PFSK-1 (cell line): ENCODE measurements around the gene ROBO1.

ENCODE experiments used
- POLR2AphosphoS5 ChIP-seq: IDR thresholded peaks from 2 replicates; pipeline ENCODE4 v1.6.1; 2012; ENCODE audit warnings: low read depth, mild to moderate bottlenecking, control low read depth, low read length, moderate library complexity
- SIN3A ChIP-seq: IDR thresholded peaks from 2 replicates; pipeline ENCODE4 v1.6.1; 2012; ENCODE audit warnings: mild to moderate bottlenecking, low read length, moderate library complexity, borderline replicate concordance; ENCODE audit not compliant: insufficient read depth
- TAF1 ChIP-seq: IDR thresholded peaks from 2 replicates; pipeline ENCODE4 v1.6.1; 2012; ENCODE audit warnings: low read length, control low read depth, borderline replicate concordance; ENCODE audit not compliant: insufficient read depth
- TF ChIP-seq, protein P1 (sequence below), 2 experiments: IDR thresholded peaks; 2 replicates each; pipeline versions ENCODE4 v1.6.1 to v1.8.0; 2011 to 2012; ENCODE audit warnings: low read depth in 2 of 2, low read length in 2 of 2, control low read depth in 1 of 2, inconsistent platforms in 1 of 2, mild to moderate bottlenecking in 1 of 2, moderate library complexity in 1 of 2; ENCODE audit not compliant: insufficient read depth in 1 of 2

DNA sequence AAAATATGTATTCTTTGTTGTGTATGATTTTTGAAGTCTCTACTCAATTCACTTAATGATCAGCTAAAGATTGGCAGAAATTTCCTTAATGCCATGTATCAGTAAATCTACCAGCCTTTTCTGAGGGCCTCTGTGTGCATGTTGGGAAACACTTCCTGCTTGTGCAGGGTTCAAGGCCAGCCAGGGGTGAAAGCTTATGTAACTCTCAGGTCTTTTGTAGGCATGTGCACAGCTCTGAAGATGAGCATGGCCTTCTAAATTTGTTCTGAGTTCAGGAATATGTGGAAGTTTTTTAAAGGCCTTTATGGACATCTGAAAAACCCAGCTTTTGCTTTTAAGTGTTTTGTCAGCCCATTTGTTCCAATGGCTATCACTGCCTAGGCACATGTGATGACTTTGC, 82.7 kb downstream of the ROBO1 start:
- no peak for TF ChIP-seq POLR2AphosphoS5
- no peak for TF ChIP-seq TAF1
- TF ChIP-seq SIN3A: no peak
- TF ChIP-seq, protein P1, sequence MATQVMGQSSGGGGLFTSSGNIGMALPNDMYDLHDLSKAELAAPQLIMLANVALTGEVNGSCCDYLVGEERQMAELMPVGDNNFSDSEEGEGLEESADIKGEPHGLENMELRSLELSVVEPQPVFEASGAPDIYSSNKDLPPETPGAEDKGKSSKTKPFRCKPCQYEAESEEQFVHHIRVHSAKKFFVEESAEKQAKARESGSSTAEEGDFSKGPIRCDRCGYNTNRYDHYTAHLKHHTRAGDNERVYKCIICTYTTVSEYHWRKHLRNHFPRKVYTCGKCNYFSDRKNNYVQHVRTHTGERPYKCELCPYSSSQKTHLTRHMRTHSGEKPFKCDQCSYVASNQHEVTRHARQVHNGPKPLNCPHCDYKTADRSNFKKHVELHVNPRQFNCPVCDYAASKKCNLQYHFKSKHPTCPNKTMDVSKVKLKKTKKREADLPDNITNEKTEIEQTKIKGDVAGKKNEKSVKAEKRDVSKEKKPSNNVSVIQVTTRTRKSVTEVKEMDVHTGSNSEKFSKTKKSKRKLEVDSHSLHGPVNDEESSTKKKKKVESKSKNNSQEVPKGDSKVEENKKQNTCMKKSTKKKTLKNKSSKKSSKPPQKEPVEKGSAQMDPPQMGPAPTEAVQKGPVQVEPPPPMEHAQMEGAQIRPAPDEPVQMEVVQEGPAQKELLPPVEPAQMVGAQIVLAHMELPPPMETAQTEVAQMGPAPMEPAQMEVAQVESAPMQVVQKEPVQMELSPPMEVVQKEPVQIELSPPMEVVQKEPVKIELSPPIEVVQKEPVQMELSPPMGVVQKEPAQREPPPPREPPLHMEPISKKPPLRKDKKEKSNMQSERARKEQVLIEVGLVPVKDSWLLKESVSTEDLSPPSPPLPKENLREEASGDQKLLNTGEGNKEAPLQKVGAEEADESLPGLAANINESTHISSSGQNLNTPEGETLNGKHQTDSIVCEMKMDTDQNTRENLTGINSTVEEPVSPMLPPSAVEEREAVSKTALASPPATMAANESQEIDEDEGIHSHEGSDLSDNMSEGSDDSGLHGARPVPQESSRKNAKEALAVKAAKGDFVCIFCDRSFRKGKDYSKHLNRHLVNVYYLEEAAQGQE (IDR thresholded peaks at IDR 0.05; ENCODE audit: insufficient read depth in 1 of 2, low read depth in 2 of 2, low read length in 2 of 2): no peak
